Vagina (tissue), 2 donors: ENCODE results near the gene NHSL2. TPM values are rescaled to one million over a fixed set of nuclear protein-coding genes. Genes with fewer than 3 reads are reported as not detected.
A peak's percentile ranks its signal among the peaks of the same experiment; 100 is the strongest.
"Not testable (repeated sequence)": the region's sequence is repeated elsewhere in the genome, so short reads cannot be mapped to it uniquely, and the experiment has no call there.

ENCODE experiments used
- DNase-seq, 2 donors: peaks; one replicate each; pipeline ENCODE4 v3.0.0-alpha.2; 2017; ENCODE audit errors: extremely low spot score in 2 of 2
- H3K27ac ChIP-seq: fragments of 200-600 bp; sonication (generic); one replicate; pipeline ENCODE4 v1.5.1; 2019
- H3K27me3 ChIP-seq: fragments of 200-600 bp; sonication (generic); one replicate; pipeline ENCODE4 v1.5.1; 2019
- H3K36me3 ChIP-seq, 2 donors: fragments of 200-600 bp; sonication (generic); one replicate each; pipeline ENCODE4 v1.5.1; 2017 to 2019
- H3K4me1 ChIP-seq: fragments of 200-600 bp; sonication (generic); one replicate; pipeline ENCODE4 v1.5.1; 2019
- H3K4me3 ChIP-seq, 2 donors: fragments of 200-600 bp; sonication (generic); 1 replicate in 1 of 2; 2 replicates in 1 of 2; pipeline ENCODE4 v1.5.1; 2016 to 2019
- H3K9me3 ChIP-seq: fragments of 200-600 bp; sonication (generic); one replicate; pipeline ENCODE4 v1.5.1; 2019
- CTCF ChIP-seq, 3 experiments: fragments of 450-650 bp in 2 of 3; fragments of 200-600 bp in 1 of 3; sonication (generic) in 1 of 3; IDR thresholded peaks; one replicate each; pipeline ENCODE4 v1.5.1; 2017 to 2019; ENCODE audit warnings: antibody characterized with exemption in 3 of 3, mild to moderate bottlenecking in 2 of 3, moderate library complexity in 2 of 3
- POLR2A ChIP-seq, 2 donors: fragments of 450-650 bp; IDR thresholded peaks; one replicate each; pipeline ENCODE4 v1.6.1; 2017; ENCODE audit warnings: antibody characterized with exemption in 2 of 2, mild to moderate bottlenecking in 2 of 2, moderate library complexity in 2 of 2
- POLR2AphosphoS5 ChIP-seq, 2 donors: sonication (generic); formaldehyde crosslinking; IDR thresholded peaks; one replicate each; pipeline ENCODE4 v1.9.0; 2017; ENCODE audit warnings: antibody characterized with exemption in 2 of 2, mild to moderate bottlenecking in 2 of 2, low read depth in 1 of 2; ENCODE audit not compliant: insufficient read depth in 1 of 2
- intact Hi-C: fragments of 100-400 bp; cut with DNase I; formaldehyde crosslinking; loops from one replicate; pipeline ENCODE4 v1.15.1; 2023
- total RNA-seq: library from RNA; depleted of rRNA; stranded (reverse); fragments of >200 nt; gene quantifications from one replicate; pipeline ENCODE4 v1.2.3, GENCODE V29; 2016

The NHSL2 gene
- total RNA-seq, 1 donor from 2014 or later = 12.3 TPM

- H3K36me3 ChIP-seq = no peaks in the 10 kb centered on the region
- no peaks in the 10 kb centered on the region for H3K4me1 ChIP-seq
- H3K27me3 ChIP-seq = no peaks in the 10 kb centered on the region
- no peak for DNase-seq
- intact Hi-C loops = no loop called here
- H3K27ac ChIP-seq = peak overlapping the region; percentile 41
- H3K4me3 ChIP-seq = no peak overlapping the region
- TF ChIP-seq POLR2AphosphoS5 (IDR thresholded peaks at IDR 0.05; ENCODE audit: insufficient read depth in 1 of 2, low read depth in 1 of 2) = no peak
- TF ChIP-seq CTCF (IDR thresholded peaks at IDR 0.05) = no peak
- no peak for TF ChIP-seq POLR2A (IDR thresholded peaks at IDR 0.05)
- H3K9me3 ChIP-seq = no peaks in the 10 kb centered on the region
Observed at GRCh38 chrX:71953946-71954345, 43.3 kb downstream of the NHSL2 start.

GRCh38 chrX:71954458-71954857, 43.8 kb downstream of the NHSL2 start:
- no peaks in the 10 kb centered on the region for H3K9me3 ChIP-seq
- H3K36me3 ChIP-seq = no peaks in the 10 kb centered on the region
- H3K27ac ChIP-seq = peak overlapping the region; percentile 41
- intact Hi-C loops = no loop called here
- TF ChIP-seq CTCF (IDR thresholded peaks at IDR 0.05) (no peak), POLR2AphosphoS5 (IDR thresholded peaks at IDR 0.05; ENCODE audit: insufficient read depth in 1 of 2, low read depth in 1 of 2) (no peak), POLR2A (IDR thresholded peaks at IDR 0.05) (no peak)
- no peaks in the 10 kb centered on the region for H3K27me3 ChIP-seq
- H3K4me1 ChIP-seq = no peaks in the 10 kb centered on the region
- no peak for DNase-seq
- H3K4me3 ChIP-seq = no peak overlapping the region

- Histone ChIP-seq H3K36me3 (no peaks in the 10 kb centered on the region), H3K4me1 (no peaks in the 10 kb centered on the region), H3K27ac (no peak overlapping the region), H3K27me3 (no peaks in the 10 kb centered on the region), H3K4me3 (no peak overlapping the region), H3K9me3 (no peaks in the 10 kb centered on the region)
- intact Hi-C loops = no loop called here
- no peak for DNase-seq
- TF ChIP-seq POLR2A (IDR thresholded peaks at IDR 0.05) = no peak
- TF ChIP-seq CTCF (IDR thresholded peaks at IDR 0.05) = no peak
- no peak for TF ChIP-seq POLR2AphosphoS5 (IDR thresholded peaks at IDR 0.05; ENCODE audit: insufficient read depth in 1 of 2, low read depth in 1 of 2)
Observed at GRCh38 chrX:71955530-71956120, 45.0 kb downstream of the NHSL2 start.

GRCh38 chrX:71958281-71958675, 47.6 kb downstream of the NHSL2 start:
- Histone ChIP-seq H3K4me1 (no peaks in the 10 kb centered on the region), H3K27me3 (no peaks in the 10 kb centered on the region), H3K36me3 (no peaks in the 10 kb centered on the region), H3K27ac (no peak overlapping the region), H3K9me3 (no peaks in the 10 kb centered on the region), H3K4me3 (no peak overlapping the region)
- TF ChIP-seq POLR2AphosphoS5 (IDR thresholded peaks at IDR 0.05; ENCODE audit: insufficient read depth in 1 of 2, low read depth in 1 of 2) (no peak), POLR2A (IDR thresholded peaks at IDR 0.05) (no peak)
- no peak for DNase-seq
- intact Hi-C loops = no loop called here

- DNase-seq, intact Hi-C loops: not testable (repeated sequence)
Observed at GRCh38 chrX:71964184-71964583, 53.5 kb downstream of the NHSL2 start.

GRCh38 chrX:71974916-71975315, 64.3 kb downstream of the NHSL2 start:
- Histone ChIP-seq H3K27ac (no peak overlapping the region), H3K4me1 (no peaks in the 10 kb centered on the region), H3K36me3 (no peaks in the 10 kb centered on the region), H3K27me3 (no peaks in the 10 kb centered on the region), H3K9me3 (no peaks in the 10 kb centered on the region), H3K4me3 (no peak overlapping the region)
- DNase-seq = no peak
- no peak for TF ChIP-seq POLR2AphosphoS5 (IDR thresholded peaks at IDR 0.05; ENCODE audit: insufficient read depth in 1 of 2, low read depth in 1 of 2)
- TF ChIP-seq POLR2A (IDR thresholded peaks at IDR 0.05) = no peak
- TF ChIP-seq CTCF (IDR thresholded peaks at IDR 0.05) = no peak
- intact Hi-C loops = no loop called here

More at GRCh38 chrX:71964184-71964583, 53.5 kb downstream of the NHSL2 start:
- not testable (repeated sequence) for H3K36me3 ChIP-seq, H3K9me3 ChIP-seq, H3K4me3 ChIP-seq, H3K4me1 ChIP-seq, H3K27me3 ChIP-seq, H3K27ac ChIP-seq
